HUES64 (cell line): ENCODE data around the gene TSPAN31.

Experiments
- H3K27ac ChIP-seq: 2 replicates; pipeline ENCODE4 v1.7.0; 2013; ENCODE audit warnings: low read depth, low read length, inconsistent platforms
- H3K27me3 ChIP-seq: 2 replicates; pipeline ENCODE4 v1.6.1; 2013; ENCODE audit warnings: mild to moderate bottlenecking, low read length; ENCODE audit not compliant: insufficient read depth
- H3K36me3 ChIP-seq: 2 replicates; pipeline ENCODE4 v1.6.1; 2013; ENCODE audit warnings: mild to moderate bottlenecking, low read length; ENCODE audit not compliant: insufficient read depth
- H3K4me1 ChIP-seq: 2 replicates; pipeline ENCODE4 v1.6.1; 2013; ENCODE audit warnings: mild to moderate bottlenecking, low read length, moderate library complexity; ENCODE audit not compliant: insufficient read depth
- H3K4me3 ChIP-seq: 2 replicates; pipeline ENCODE4 v1.5.1; 2013; ENCODE audit warnings: mild to moderate bottlenecking, low read length, moderate library complexity
- H3K9ac ChIP-seq: 2 replicates; pipeline ENCODE4 v1.6.1; 2013; ENCODE audit warnings: mild to moderate bottlenecking, low read depth, low read length
- H3K9me3 ChIP-seq: 2 replicates; pipeline ENCODE4 v1.6.1; 2013; ENCODE audit warnings: low read depth, low read length; ENCODE audit not compliant: insufficient read depth
- WGBS: fragments of 150-250, 120-280 bp; methylation state at CpG from one replicate; pipeline ENCODE4 v1.1.7; 2013; ENCODE audit warnings: missing lambda C conversion rate; 5-methylcytosine and 5-hydroxymethylcytosine counted together

The TSPAN31 gene

DNA sequence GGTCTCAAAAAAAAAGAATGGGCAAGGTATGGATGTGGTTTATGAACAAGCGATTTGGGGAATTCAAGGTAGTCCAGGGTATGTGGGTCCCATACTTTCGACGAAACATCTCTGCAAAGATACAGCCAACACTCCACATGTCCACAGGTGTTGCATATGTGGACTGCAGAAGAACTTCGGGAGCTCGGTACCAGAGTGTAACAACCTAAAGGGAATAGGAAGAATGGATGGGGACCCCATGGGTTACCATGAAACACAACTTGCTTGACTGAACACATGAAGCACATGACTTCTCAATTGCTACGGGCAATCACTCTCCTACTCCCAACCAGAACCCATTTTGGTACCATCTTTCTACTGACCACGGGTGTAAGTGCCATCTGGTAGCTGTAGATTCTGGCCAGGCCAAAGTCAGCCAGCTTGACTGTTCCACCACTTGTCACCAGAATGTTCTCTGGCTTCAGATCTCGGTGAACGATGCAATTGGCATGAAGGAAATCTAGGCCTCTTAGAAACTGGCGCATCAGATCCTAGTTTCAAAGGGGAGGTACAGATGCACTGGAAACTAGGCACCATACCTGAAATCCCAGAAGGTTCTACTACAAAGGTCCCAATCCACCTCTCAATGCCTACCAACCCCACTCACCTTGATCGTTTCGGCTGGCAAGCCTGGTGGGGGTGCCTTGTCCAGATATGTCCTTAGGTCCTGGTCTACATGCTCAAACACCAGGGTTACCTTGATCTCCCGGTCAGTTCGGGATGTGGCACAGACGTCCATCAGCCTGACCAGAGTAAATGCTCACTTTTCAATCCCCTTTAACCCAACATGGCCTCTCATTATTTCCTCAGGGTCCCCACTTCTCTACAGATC, 6.0 kb downstream of the TSPAN31 start:
- H3K27ac ChIP-seq: no peak overlapping the region; the same call in 1 of the 2 replicates
- H3K9me3 ChIP-seq: no peaks in the 10 kb centered on the region
- peaks cover 22% of the 10 kb centered on the region for H3K27me3 ChIP-seq
- peak overlapping the region; percentile 87 for H3K4me3 ChIP-seq
- H3K4me1 ChIP-seq: peaks cover 12% of the 10 kb centered on the region
- peaks cover 48% of the 10 kb centered on the region for H3K36me3 ChIP-seq
- H3K9ac ChIP-seq: peak overlapping the region; percentile 94
- 91% methylated on average over 15 of the region's 15 CpGs for WGBS

- Histone ChIP-seq H3K9me3 (no peaks in the 10 kb centered on the region), H3K4me3 (peak overlapping the region; percentile 87), H3K4me1 (peaks cover 17% of the 10 kb centered on the region), H3K36me3 (peaks cover 42% of the 10 kb centered on the region), H3K9ac (peak overlapping the region; percentile 94), H3K27ac (peak overlapping the region; percentile 70; the same call in 1 of the 2 replicates), H3K27me3 (peaks cover 28% of the 10 kb centered on the region)
- WGBS: 10% methylated on average over 8 of the region's 8 CpGs
Measured at GRCh38 chr12:57751432-57751787, 6.6 kb downstream of the TSPAN31 start.

- WGBS: under 1% methylated on average over 58 of the region's 58 CpGs
- Histone ChIP-seq H3K27ac (peak within 1 kb of the TSS; percentile 70), H3K4me3 (peak within 1 kb of the TSS; percentile 87), H3K9me3 (no peaks in the 10 kb centered on the region), H3K4me1 (peaks cover 18% of the 10 kb centered on the region), H3K9ac (peak within 1 kb of the TSS; percentile 94), H3K36me3 (peaks cover 36% of the 10 kb centered on the region), H3K27me3 (peaks cover 35% of the 10 kb centered on the region)
Measured at GRCh38 chr12:57751788-57752667, 7.2 kb downstream of the TSPAN31 start, which contains the start of gene CDK4. CDK4 (minus strand) TSS chr12:57752310; CDS start chr12:57751717, 593 bp downstream.

- Histone ChIP-seq H3K9ac (no peak overlapping the region), H3K27me3 (peaks cover 41% of the 10 kb centered on the region), H3K36me3 (peaks cover 30% of the 10 kb centered on the region), H3K27ac (no peak overlapping the region), H3K4me1 (peaks cover 18% of the 10 kb centered on the region), H3K4me3 (peak overlapping the region; percentile 37), H3K9me3 (no peaks in the 10 kb centered on the region)
- WGBS: 9% methylated on average over 4 of the region's 5 CpGs
Measured at GRCh38 chr12:57752668-57753000, 7.8 kb downstream of the TSPAN31 start.

- peak overlapping the region; percentile 74 for H3K4me3 ChIP-seq
- no peak overlapping the region for H3K9ac ChIP-seq
- peaks cover 18% of the 10 kb centered on the region for H3K4me1 ChIP-seq
- no peak overlapping the region for H3K27ac ChIP-seq
- H3K9me3 ChIP-seq: no peaks in the 10 kb centered on the region
- peaks cover 47% of the 10 kb centered on the region for H3K27me3 ChIP-seq
- H3K36me3 ChIP-seq: peaks cover 19% of the 10 kb centered on the region
- 14% methylated on average over 1 of the region's 1 CpG for WGBS
Measured at GRCh38 chr12:57753756-57754337, 9.0 kb downstream of the TSPAN31 start.

DNA sequence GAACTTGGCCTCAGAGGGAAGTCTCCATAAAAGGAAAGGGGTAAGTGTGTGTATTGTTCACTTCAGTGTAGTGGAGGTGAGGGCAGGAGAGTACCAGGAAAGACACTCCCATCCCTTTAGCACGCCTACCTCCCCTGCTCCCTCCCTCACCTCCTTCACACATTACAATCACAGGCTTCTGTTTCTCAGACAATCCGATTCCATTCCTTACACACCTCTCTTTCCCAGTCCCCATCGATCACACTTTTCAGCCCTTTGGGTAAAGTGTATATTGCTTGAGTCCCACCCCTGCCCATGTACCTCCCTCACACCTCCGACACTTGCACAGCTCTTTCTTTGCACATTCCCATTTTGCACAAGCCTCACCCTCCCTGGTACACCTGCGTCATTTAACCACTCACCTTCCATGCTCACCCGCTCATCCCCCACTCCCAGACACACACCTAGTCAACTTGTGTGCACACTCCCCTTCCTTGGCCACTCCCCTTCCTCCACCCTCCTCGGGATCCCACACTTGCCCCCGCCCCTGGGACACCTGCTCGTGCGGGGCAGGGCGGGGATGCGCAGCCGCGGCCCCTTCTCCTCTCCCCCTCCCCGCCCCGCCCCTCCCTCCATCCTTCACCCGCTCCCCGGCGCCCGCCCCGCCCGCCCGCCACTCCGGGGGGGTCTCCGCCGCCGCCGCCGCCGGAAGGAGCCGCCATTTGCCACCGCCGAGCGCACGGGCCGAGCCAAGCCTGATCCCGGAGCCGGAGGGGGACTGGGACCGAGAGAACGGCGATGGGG, 9.8 kb downstream of the TSPAN31 start, which contains the start of gene MARCHF9:
MARCHF9 (plus strand) TSS at position 693 of the 783 bp plus-strand sequence. CDS start 426 bp downstream, outside the sequence.
- peaks cover 18% of the 10 kb centered on the region for H3K4me1 ChIP-seq
- H3K27me3 ChIP-seq: peaks cover 47% of the 10 kb centered on the region
- under 1% methylated on average over 34 of the region's 41 CpGs for WGBS
- H3K9me3 ChIP-seq: no peaks in the 10 kb centered on the region
- no peak within 1 kb of the TSS for H3K9ac ChIP-seq
- H3K36me3 ChIP-seq: peaks cover 12% of the 10 kb centered on the region
- H3K27ac ChIP-seq: no peak within 1 kb of the TSS
- peak within 1 kb of the TSS; percentile 74 for H3K4me3 ChIP-seq

DNA sequence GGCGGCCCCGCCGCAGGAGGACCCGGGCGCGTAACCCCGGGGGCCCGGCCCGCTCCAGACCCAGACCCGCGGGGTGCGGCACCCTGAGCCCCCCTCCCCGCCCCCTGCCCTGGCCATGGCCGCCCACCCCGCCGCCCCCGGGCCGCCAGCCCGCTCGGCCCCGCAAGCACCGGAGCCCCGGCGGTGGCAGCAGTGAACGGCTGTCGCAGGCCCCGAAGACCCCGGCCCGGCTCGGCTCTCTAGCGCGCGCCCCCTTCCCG, 10.3 kb downstream of the TSPAN31 start:
- H3K4me3 ChIP-seq: peak overlapping the region; percentile 43
- under 1% methylated on average over 33 of the region's 34 CpGs for WGBS
- H3K27ac ChIP-seq: no peak overlapping the region
- H3K36me3 ChIP-seq: peaks cover 9% of the 10 kb centered on the region
- no peaks in the 10 kb centered on the region for H3K9me3 ChIP-seq
- H3K9ac ChIP-seq: no peak overlapping the region
- peaks cover 18% of the 10 kb centered on the region for H3K4me1 ChIP-seq
- H3K27me3 ChIP-seq: peaks cover 47% of the 10 kb centered on the region

GRCh38 chr12:57755454-57756372, 10.9 kb downstream of the TSPAN31 start:
- H3K9ac ChIP-seq: no peak overlapping the region
- H3K4me3 ChIP-seq: peak overlapping the region; percentile 47
- no peak overlapping the region for H3K27ac ChIP-seq
- H3K36me3 ChIP-seq: peaks cover 4% of the 10 kb centered on the region
- peaks cover 47% of the 10 kb centered on the region for H3K27me3 ChIP-seq
- WGBS: under 1% methylated on average over 75 of the region's 76 CpGs
- H3K4me1 ChIP-seq: peaks cover 18% of the 10 kb centered on the region
- H3K9me3 ChIP-seq: no peaks in the 10 kb centered on the region

DNA sequence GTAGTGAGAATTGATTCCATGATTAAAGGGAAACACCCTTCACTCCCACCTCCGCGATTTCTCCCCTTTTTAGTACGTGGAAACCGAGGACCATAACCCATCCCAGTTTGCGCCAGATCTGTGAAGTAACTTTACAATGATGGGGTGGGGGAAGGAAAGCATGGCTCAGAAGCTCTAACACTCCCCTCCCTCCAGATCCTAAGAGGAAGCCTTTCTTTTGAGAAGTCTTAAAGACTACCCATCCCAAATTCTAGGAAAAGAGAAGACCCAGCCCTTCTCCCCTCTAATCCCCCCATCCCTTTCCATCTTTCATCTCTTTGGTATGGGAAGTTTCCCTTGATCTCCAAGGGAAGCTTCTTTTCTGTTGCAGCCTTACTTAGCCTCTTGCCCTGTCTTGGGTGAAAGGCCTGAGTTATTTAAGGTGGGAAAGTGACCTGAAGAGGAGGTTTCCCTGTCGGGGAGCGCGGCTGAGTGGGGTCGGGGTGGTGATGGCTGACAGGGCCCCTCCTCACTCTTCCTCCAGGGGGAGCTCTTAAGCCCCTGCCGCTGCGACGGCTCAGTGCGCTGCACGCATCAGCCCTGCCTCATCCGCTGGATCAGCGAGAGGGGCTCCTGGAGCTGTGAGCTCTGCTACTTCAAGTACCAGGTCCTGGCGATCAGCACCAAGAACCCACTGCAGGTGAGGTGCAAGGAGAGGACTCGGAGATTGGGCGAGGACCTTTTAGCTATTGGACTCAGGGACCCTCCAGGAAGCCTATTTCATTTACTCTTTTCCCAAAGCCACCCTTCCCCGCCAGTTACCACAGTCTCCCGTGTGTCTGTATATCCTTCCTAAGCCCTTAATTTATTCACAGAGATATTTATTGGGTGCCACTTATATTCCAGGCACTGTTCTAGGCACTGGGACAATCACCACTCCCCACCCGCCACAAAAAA, 11.8 kb downstream of the TSPAN31 start:
- 16% methylated on average over 16 of the region's 22 CpGs for WGBS
- Histone ChIP-seq H3K9ac (no peak overlapping the region), H3K27me3 (peaks cover 47% of the 10 kb centered on the region), H3K4me1 (peaks cover 18% of the 10 kb centered on the region), H3K9me3 (no peaks in the 10 kb centered on the region), H3K36me3 (no peaks in the 10 kb centered on the region), H3K27ac (no peak overlapping the region), H3K4me3 (peak overlapping the region; percentile 47)
